DLD1 (cell line): Measurements from ENCODE around the gene IL27RA.

Source experiments
- in situ Hi-C: cut with HindIII; loops from 2 replicates; pipeline ENCODE4 v1.10.0; 2017; ENCODE audit warnings: low sequenced_read_pairs

The IL27RA gene

DNA sequence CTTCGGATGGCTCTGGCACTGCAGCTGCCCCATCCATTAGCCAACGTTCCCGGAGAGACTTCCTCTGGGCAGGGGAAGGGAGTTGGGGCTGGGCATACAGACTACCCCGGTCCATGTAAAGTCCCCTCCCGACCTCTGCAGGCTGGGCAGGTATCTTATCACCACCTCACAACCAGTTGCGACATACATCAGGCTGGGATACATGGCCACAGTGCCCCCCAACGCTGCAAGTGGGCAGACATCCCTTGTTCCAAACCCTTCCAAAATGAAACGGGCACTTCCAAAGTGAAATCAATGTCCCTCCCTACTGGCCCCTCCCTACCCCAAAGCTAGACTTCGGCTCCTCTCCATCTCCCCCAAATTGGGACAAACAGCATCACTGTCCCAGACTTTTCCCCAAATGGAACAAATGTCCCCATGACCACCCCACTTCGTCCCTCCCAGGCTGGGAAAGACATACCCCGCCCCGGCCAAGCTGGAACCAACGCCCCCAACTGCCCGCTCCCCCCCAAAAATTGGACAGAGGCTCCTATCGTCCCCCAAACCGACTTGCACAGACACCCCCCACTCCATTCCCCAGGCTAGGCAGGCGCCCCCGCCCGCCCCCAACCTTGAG lies 25.3 kb downstream of the IL27RA start:
- in situ Hi-C loops: no loop called here

DNA sequence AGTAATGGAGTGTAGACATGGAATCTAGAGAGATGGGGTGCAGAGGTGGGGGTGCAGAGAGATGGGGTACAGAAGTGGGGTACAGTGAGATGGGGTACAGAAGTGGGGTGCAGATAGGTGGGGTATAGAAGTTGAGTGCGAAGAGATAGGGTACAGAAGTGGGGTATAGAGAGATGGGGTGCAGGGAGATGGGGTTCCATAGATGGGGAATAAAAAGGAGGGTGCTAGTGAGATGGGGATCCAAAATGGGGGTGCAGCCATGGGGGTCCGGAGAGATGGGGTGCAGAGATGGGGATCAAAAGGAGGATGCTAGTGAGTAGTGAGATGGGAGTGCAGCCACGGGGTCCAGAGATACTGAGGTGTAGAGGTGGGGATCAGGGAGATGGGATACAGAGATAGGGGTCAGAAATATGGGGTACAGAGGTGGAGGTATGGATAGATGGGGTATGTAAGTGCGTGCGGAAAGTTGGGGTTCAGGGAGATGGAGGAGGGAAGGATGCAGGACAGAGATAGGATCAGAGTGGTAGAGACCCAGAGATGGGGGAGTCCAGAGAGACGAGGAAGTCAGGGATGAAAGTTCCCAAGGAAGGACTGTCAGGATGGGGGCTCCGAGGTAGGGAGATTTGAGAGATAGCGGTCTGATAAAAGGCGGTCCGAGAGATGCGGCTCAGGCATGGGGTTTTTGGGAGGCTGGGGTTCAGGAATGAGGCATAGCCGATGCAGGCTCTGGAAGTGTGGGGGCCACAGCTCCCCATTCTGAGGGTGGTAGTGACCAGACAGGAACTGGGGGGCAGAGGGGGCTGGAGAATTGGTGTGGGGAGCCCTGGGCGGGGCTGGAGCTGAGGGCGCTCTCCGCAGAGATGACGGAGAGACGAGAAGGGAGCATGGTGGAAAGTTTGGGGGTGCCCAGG lies 26.9 kb downstream of the IL27RA start:
- in situ Hi-C loops: no loop called here

DNA sequence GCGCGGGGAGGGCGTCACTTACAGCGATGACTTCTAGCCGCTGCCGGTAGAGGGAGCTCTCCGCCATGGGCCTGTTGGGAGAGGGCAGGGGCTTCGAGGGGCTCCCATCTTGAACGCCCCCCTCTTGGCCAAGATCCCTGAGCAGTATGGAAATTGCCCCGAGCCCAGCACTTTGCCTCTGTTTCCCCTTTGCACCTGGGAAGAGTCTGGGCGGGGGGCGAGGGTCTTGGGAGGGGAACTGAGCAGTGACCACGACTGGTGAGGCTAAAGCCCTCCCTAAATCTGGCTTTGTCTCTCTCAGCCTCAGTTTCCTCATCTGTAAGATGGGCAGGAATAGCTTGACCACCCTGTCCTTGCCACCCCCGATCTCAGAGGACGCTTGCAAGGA lies 27.5 kb downstream of the IL27RA start:
- in situ Hi-C loops: no loop called here

DNA sequence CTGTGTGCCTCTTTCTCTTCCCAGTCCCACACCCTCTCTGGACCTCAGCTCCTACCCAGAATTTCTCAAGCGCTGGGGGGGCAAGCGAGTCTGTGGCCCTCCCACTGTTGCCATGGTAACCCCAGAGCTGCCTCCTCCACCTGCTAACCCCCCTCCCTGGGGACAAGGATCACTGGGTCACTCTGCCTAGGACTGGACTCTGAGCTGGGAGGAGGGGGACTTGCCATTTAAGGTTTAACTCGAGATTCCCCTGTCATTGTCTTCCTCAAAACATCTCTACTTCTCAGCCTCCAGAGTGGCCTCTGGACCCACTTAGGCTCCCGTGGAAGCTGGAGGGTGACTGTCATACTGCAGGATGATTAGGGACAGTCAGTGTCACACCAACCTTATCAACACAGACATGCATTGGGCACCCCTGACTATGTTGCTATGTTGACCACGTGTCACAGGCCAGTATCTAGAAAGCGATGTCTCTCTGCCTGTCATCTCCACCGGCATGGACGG lies 28.1 kb downstream of the IL27RA start:
- in situ Hi-C loops: no loop called here

DNA sequence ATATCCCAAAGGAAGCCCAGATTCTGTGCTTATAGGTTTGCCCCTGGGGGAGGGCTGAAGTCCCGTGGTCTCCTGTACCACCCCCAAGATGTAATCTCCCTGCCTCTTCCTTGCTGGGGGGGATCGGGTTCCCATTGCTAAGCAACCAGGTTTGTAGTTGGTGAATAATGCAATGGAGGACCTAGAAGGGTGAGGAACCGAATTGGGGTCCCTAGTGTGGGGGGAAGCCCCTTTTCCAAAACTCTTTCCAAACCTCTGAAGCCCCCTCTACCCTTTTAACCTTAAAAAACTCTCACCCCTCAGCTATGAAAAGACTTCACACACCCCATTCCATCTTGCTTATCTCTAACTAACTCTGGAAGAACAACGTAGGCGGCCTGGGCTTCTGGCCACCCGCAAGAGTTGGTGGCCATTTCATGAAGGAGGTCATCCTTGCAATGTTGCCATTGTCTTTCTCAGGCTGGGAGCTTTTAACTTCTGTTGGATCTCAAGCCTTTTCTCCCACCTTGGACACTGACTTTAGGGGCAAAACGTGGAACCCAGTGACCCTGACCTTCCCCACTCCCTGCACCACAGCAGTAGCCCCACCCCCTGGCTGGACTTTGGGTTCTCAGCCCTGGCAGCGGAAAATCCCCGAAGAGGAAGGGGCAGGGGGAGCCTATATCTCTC lies 29.7 kb downstream of the IL27RA start:
- in situ Hi-C loops: no loop called here

GRCh38 chr19:14061751-14062557 lies 30.4 kb downstream of the IL27RA start, which contains the start of gene PALM3:
TSS of gene PALM3 (minus strand) at chr19:14062076. CDS start at chr19:14061980, 96 bp downstream.
- in situ Hi-C loops: no loop called here

GRCh38 chr19:14062558-14062855 lies 30.9 kb downstream of the IL27RA start:
- in situ Hi-C loops: no loop called here

DNA sequence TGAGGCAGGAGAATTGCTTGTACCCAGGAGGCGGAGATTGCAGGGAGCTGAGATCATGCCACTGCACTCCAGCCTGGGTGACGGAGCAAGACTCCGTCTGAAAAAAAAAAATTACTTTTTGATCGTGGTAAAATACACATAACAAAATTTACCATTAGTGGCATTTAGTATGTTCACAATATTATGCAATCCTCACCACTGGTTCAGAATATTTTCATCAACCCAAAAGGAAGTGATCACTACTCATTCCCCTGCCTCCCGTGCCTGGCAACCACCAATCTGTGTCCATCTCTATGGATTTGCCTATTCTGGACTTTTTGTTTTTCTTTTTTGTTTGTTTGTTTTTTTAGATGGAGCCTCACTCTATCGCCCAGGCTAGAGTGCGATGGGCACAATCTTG lies 31.5 kb downstream of the IL27RA start:
- in situ Hi-C loops: no loop called here

DNA sequence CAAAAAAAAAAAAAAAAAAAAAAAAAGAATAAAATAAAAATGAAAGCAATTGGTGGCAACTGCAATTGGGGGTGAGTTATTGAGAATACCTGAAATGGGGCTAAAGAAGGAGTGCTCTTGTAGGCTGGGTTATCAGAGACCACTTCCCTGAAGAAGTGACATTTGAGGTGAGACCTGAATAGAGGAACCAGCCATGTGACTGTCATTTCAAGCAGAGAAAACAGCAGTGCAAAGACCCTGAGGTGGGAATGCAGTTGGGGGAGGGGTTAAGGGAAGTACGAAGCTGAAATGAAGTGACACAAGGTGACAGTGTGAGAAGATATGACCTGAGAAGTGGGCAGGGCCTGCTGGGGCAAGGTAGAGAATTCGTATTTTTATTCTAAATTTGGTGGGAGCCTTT lies 34.6 kb downstream of the IL27RA start:
- in situ Hi-C loops: no loop called here

- in situ Hi-C loops: no loop called here
Observed at GRCh38 chr19:14070268-14071050, 38.9 kb downstream of the IL27RA start.

- in situ Hi-C loops: no loop called here
Observed at GRCh38 chr19:14072535-14073260, 41.1 kb downstream of the IL27RA start, which contains the start of gene MISP3. TSS of gene MISP3 (plus strand) at chr19:14072786. CDS start at chr19:14073310, 524 bp downstream.

- in situ Hi-C loops: no loop called here
Observed at GRCh38 chr19:14073261-14073924, 41.8 kb downstream of the IL27RA start.

DNA sequence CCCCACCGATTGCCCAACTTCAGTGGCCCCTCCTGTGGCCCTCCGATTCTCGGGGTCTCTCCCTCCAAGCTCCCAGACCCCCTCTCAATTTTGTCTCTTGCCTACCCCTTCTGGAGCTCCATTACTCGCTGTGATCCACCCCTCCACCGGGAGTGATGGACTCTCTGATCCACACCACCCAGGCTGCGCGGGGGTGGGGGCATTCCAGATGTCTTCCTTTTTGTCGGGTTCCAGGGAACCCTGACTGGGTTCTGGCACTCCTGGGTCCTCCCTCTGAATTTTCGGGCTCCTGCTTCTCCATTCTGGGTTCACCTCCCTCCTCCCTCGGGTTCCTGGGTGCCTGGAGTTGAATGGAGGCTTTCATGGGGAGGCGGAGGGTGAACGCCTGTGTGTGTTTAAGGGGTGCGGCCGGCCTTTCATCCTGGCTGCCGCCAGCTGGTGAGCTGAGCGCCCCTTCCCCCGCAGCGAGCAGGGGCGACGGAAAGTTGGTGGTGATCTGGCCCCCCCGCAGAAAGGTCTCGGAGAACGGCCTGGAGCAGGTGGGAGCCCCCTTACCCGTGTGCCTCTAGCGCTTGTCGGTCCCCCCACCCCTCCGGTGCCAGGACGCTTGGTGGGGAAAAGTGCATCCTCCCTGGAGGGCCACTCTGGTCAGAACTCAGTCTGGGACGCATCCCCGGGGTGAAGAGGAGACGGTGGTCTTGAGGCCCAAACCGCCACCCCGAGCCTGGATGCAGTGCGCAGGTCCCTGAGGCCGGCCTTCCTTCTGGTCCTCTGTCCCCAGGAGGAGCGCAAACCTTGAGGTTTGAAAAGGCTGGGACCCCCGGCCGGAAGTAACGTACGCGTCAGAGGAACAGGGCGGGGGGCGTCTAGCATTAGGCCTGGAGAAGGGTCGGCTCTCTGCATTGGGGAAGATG lies 42.6 kb downstream of the IL27RA start:
- in situ Hi-C loops: no loop called here

DNA sequence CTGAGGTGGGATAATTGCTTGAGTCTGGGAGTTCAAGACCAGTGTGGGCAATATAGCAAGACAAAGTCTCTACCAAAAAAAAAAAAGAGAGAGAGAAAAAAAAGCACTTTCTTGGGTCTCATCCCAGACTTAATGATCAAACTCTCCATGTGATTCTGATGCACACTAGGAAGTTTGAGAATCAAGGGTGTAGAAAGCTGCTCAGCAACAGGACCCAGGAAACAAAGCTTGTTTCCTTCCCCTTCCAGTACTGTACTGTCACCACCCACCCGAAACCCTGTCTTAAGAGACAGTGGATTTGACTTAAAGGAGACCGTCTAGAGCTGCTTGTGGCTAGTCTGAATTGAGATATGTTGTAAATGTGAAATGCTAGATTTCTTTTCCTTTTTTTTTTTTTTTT lies 46.8 kb downstream of the IL27RA start:
- in situ Hi-C loops: loop anchor here (25.0 kb wide), 1 partner anchor 191 kb away; the partner anchor contains the start of gene NANOS3

GRCh38 chr19:14080887-14081796 lies 49.6 kb downstream of the IL27RA start:
- in situ Hi-C loops: loop anchor here (25.0 kb wide), 1 partner anchor 194 kb away; the partner anchor contains the start of gene NANOS3
